Lower lobe of right lung (tissue), 2 donors: Measurements from ENCODE around the gene ABLIM1. TPM values are rescaled to one million over a fixed set of nuclear protein-coding genes. Genes with fewer than 3 reads are reported as not detected.

Experiments used
- ATAC-seq, 2 donors: fragments of 200-7000 bp; cut with Tn5 transposase; one replicate each; pipeline ENCODE4 v1.9.1; 2020 to 2022; ENCODE audit warnings: mild to moderate bottlenecking in 2 of 2, moderate library complexity in 2 of 2
- DNase-seq: peaks from one replicate; pipeline ENCODE4 v3.0.0-alpha.2; 2020
- H3K27ac ChIP-seq: fragments of 200-600 bp; one replicate; pipeline ENCODE4 v1.8.0; 2022
- H3K27me3 ChIP-seq: fragments of 200-600 bp; one replicate; pipeline ENCODE4 v1.8.0; 2022; ENCODE audit warnings: low read depth
- H3K36me3 ChIP-seq: fragments of 200-600 bp; one replicate; pipeline ENCODE4 v1.8.0; 2022; ENCODE audit warnings: mild to moderate bottlenecking
- H3K4me1 ChIP-seq: fragments of 200-600 bp; one replicate; pipeline ENCODE4 v1.8.0; 2022
- H3K4me3 ChIP-seq: fragments of 200-600 bp; one replicate; pipeline ENCODE4 v1.8.0; 2022; ENCODE audit warnings: mild to moderate bottlenecking
- H3K9me3 ChIP-seq: fragments of 200-600 bp; one replicate; pipeline ENCODE4 v1.8.0; 2022
- CTCF ChIP-seq: fragments of 200-600 bp; IDR thresholded peaks from one replicate; pipeline ENCODE4 v1.8.0; 2022; ENCODE audit warnings: antibody characterized with exemption, mild to moderate bottlenecking
- intact Hi-C: fragments of 100-400 bp; cut with DNase I; formaldehyde crosslinking; loops from one replicate; pipeline ENCODE4 v1.11.0; 2022
- total RNA-seq: library from RNA; stranded (reverse); fragmentation: NEBNext Ultra II Directional; extraction: Animal tissue kit (Norgen Biotek cat#: 25700); gene quantifications from one replicate; pipeline ENCODE4 v1.2.1, GENCODE V29; 2021
- donor health status: DM: no; HTN: yes; CAD: no; lungs with severe emphysema.

ABLIM1 gene
- total RNA-seq, 1 donor from 2014 or later = 106 TPM

DNA sequence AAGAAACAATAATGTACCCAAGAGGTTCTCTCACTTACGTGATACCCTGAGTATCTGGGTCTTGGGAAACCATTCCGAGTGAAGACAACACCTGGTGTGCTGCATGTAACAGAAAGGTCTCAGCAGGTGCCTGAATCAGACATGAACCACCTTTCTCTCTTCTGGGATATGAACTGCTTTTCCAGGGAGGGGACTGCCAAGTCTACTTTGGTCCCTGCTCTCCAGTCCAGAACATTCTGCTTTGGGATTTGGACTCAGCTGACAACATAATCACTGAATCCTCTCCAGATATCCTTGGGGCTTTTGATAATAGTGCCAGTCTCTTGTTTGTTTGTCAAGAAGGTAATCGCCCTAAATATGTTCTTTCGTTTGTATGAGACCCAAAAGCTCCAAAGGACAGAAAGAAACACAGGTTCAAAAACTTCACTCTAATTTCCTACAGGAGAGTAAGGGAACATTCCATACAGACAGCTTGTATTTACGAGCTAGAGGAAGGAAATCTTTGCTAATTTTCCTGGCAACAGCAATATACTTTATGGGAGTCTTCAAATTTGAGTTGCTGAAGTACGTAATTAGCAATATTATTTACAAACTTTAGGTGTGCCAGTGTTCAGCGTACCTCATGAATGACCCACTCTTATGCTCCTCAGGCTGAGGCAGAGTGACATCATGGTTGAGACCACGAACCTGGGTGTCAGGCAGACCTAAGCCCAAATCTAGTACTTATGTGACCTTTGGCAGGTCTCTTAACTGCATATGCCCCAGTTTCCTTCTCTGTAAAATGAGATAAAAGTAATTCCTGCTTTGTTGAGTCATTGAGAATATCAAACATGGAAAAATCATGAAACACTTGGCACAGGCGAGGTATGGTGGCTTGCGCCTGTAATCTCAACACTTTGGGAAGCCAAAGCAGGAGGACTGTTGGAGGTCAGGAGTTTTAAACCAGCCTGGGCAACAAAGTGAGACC lies 5.4 kb downstream of the ABLIM1 start:
- no peak overlapping the region for H3K4me3 ChIP-seq
- H3K27me3 ChIP-seq = no peaks in the 10 kb centered on the region
- no peaks in the 10 kb centered on the region for H3K9me3 ChIP-seq
- peaks cover 51% of the 10 kb centered on the region for H3K4me1 ChIP-seq
- ATAC-seq (no peak), DNase-seq (no peak)
- no peak for TF ChIP-seq CTCF
- H3K36me3 ChIP-seq = no peaks in the 10 kb centered on the region
- intact Hi-C loops = no loop called here
- H3K27ac ChIP-seq = peak overlapping the region; percentile 66

DNA sequence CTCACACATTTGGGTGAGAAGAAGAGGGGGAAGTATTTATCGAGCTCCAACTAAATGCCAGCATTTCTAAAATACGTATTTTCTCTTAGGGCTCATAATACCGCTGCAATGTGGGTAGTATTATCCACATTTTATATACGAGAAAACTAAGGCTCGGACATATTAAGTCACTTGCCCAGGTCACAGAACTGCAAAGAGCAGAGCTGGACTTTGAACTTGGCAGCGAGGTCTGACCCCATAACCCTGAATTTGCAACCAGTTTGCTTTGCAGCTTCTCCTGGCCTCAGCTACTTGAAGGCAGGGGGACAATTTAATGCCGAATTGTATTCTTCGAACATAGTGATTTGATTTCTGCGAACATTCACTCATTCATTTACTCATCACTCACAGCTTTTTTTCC lies 7.2 kb downstream of the ABLIM1 start:
- H3K27ac ChIP-seq = no peak overlapping the region
- H3K36me3 ChIP-seq = no peaks in the 10 kb centered on the region
- intact Hi-C loops = no loop called here
- no peak overlapping the region for H3K4me3 ChIP-seq
- ATAC-seq (no peak), DNase-seq (no peak)
- H3K27me3 ChIP-seq = no peaks in the 10 kb centered on the region
- TF ChIP-seq CTCF = no peak
- H3K9me3 ChIP-seq = no peaks in the 10 kb centered on the region
- peaks cover 51% of the 10 kb centered on the region for H3K4me1 ChIP-seq

DNA sequence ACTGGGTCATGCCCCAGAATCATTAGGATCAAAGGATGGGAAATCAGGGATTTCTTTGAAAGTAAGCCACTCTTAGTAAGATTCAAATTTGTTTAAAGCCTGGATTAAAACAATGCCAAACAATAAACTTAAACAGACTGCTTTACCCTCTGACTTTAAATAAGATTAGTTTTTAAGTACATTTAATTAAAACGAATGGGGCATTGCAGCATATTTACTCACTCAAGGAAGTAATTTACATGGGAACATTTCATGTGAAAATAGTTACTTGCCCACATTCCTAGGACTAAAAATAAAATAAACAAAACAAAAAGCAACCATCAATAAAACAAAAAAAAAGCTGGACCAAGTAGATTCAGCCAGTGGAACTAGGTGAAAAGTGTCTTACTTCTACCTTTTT lies 7.8 kb downstream of the ABLIM1 start:
- no peak overlapping the region for H3K4me3 ChIP-seq
- intact Hi-C loops = no loop called here
- ATAC-seq (no peak), DNase-seq (no peak)
- H3K36me3 ChIP-seq = no peaks in the 10 kb centered on the region
- H3K9me3 ChIP-seq = no peaks in the 10 kb centered on the region
- H3K27ac ChIP-seq = no peak overlapping the region
- no peak for TF ChIP-seq CTCF
- peaks cover 46% of the 10 kb centered on the region for H3K4me1 ChIP-seq
- no peaks in the 10 kb centered on the region for H3K27me3 ChIP-seq

GRCh38 chr10:114649217-114649903 lies 8.7 kb downstream of the ABLIM1 start:
- Histone ChIP-seq H3K4me1 (peaks cover 38% of the 10 kb centered on the region), H3K4me3 (no peak overlapping the region), H3K27ac (no peak overlapping the region), H3K27me3 (no peaks in the 10 kb centered on the region), H3K9me3 (no peaks in the 10 kb centered on the region), H3K36me3 (no peaks in the 10 kb centered on the region)
- intact Hi-C loops = no loop called here
- ATAC-seq (no peak), DNase-seq (no peak)
- TF ChIP-seq CTCF = no peak

DNA sequence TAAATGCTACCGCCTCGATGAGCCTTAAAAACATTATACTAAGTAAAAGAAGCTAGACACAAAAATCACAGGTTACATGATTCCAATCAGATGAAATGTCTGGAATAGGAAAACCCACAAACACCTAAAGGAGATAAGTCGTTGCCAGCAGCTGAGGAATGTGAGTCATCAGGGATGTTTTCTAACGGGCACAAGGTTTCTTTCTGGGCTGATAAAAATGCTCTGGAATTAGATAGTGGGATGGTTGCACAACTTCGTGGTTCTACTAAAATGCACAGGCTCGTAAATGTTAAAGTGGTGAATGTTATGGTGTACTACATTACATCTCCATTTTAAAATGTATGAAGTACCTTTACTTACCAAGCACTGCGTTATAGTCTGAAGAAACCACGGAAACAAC lies 9.7 kb downstream of the ABLIM1 start:
- H3K27ac ChIP-seq = no peak overlapping the region
- H3K27me3 ChIP-seq = no peaks in the 10 kb centered on the region
- TF ChIP-seq CTCF = no peak
- no peaks in the 10 kb centered on the region for H3K36me3 ChIP-seq
- no peak for DNase-seq
- no peaks in the 10 kb centered on the region for H3K9me3 ChIP-seq
- intact Hi-C loops = no loop called here
- H3K4me3 ChIP-seq = no peak overlapping the region
- peak in 1 of 2 donors; percentile 46 for ATAC-seq
- H3K4me1 ChIP-seq = peaks cover 32% of the 10 kb centered on the region
